HFFc6 (cell line): ENCODE measurements around the gene PRKG1. TPM values are rescaled to one million over a fixed set of nuclear protein-coding genes. Genes with fewer than 3 reads are reported as not detected.

Source experiments
- DNase-seq: peaks from one replicate; pipeline ENCODE4 v3.0.0-alpha.2; 2018
- H3K27ac Mint-ChIP-seq: 2 replicates; pipeline ENCODE4 v1.8.0; 2020; ENCODE audit warnings: mild to moderate bottlenecking, mixed read lengths
- H3K27me3 Mint-ChIP-seq: 2 replicates; pipeline ENCODE4 v1.8.0; 2021; ENCODE audit warnings: mild to moderate bottlenecking, moderate library complexity, mixed read lengths; ENCODE audit not compliant: insufficient read depth
- H3K36me3 Mint-ChIP-seq: 2 replicates; pipeline ENCODE4 v1.8.0; 2021; ENCODE audit warnings: low read depth, mixed read lengths
- H3K4me1 Mint-ChIP-seq: 2 replicates; pipeline ENCODE4 v1.8.0; 2020; ENCODE audit warnings: low read depth, mixed read lengths
- H3K4me3 Mint-ChIP-seq: 2 replicates; pipeline ENCODE4 v1.8.0; 2020; ENCODE audit warnings: mild to moderate bottlenecking, moderate library complexity, mixed read lengths
- H3K9me3 Mint-ChIP-seq: 2 replicates; pipeline ENCODE4 v1.8.0; 2020; ENCODE audit warnings: mild to moderate bottlenecking, mixed read lengths
- CTCF ChIP-seq: fragments of 200-600 bp; sonication (generic); IDR thresholded peaks from 2 replicates; pipeline ENCODE4 v1.5.0; 2021; ENCODE audit warnings: antibody characterized with exemption, mild to moderate bottlenecking
- total RNA-seq, 6 experiments: library from RNA; stranded (reverse); fragmentation: NEBNext Ultra II Directional; extraction: Animal tissue kit (Norgen Biotek cat#: 25700); gene quantifications; 2 replicates in 1 of 6; 3 replicates in 5 of 6; pipeline ENCODE4 v1.2.3, GENCODE V29; 2021

PRKG1 gene
- total RNA-seq, 6 experiments from 2014 or later = 9.3 to 10.1 (median 9.8) TPM

- no peak for TF ChIP-seq CTCF
- Mint-ChIP-seq H3K27me3 (peaks cover 4% of the 10 kb centered on the region; the same call in 1 of the 2 replicates), H3K9me3 (no peaks in the 10 kb centered on the region), H3K27ac (no peak overlapping the region), H3K4me1 (peaks cover 11% of the 10 kb centered on the region; the same call in 1 of the 2 replicates), H3K36me3 (no peaks in the 10 kb centered on the region), H3K4me3 (no peak overlapping the region)
- DNase-seq = no peak
Observed at GRCh38 chr10:51965451-51965850, 891.2 kb downstream of the PRKG1 start.

GRCh38 chr10:51972733-51973346, 898.6 kb downstream of the PRKG1 start:
- Mint-ChIP-seq H3K4me3 (no peak overlapping the region), H3K27ac (no peak overlapping the region), H3K4me1 (no peaks in the 10 kb centered on the region), H3K36me3 (no peaks in the 10 kb centered on the region), H3K9me3 (no peaks in the 10 kb centered on the region), H3K27me3 (no peaks in the 10 kb centered on the region)
- no peak for DNase-seq
- TF ChIP-seq CTCF = no peak

- Mint-ChIP-seq H3K4me1 (no peaks in the 10 kb centered on the region), H3K36me3 (no peaks in the 10 kb centered on the region), H3K9me3 (no peaks in the 10 kb centered on the region), H3K27ac (no peak overlapping the region), H3K27me3 (no peaks in the 10 kb centered on the region; the same call in 1 of the 2 replicates), H3K4me3 (no peak overlapping the region)
- no peak for DNase-seq
- TF ChIP-seq CTCF = no peak
Observed at GRCh38 chr10:51980752-51981151, 906.5 kb downstream of the PRKG1 start.

- Mint-ChIP-seq H3K4me3 (no peak overlapping the region), H3K9me3 (no peaks in the 10 kb centered on the region), H3K27me3 (no peaks in the 10 kb centered on the region; the same call in 1 of the 2 replicates), H3K36me3 (no peaks in the 10 kb centered on the region), H3K27ac (no peak overlapping the region), H3K4me1 (no peaks in the 10 kb centered on the region)
- TF ChIP-seq CTCF = no peak
- no peak for DNase-seq
Observed at GRCh38 chr10:51981731-51982130, 907.4 kb downstream of the PRKG1 start.

GRCh38 chr10:51983481-51983880, 909.2 kb downstream of the PRKG1 start:
- Mint-ChIP-seq H3K9me3 (no peaks in the 10 kb centered on the region), H3K36me3 (no peaks in the 10 kb centered on the region), H3K27me3 (no peaks in the 10 kb centered on the region; the same call in 1 of the 2 replicates), H3K4me3 (no peak overlapping the region), H3K4me1 (no peaks in the 10 kb centered on the region), H3K27ac (no peak overlapping the region)
- no peak for DNase-seq
- no peak for TF ChIP-seq CTCF

- Mint-ChIP-seq H3K4me3 (no peak overlapping the region), H3K4me1 (no peaks in the 10 kb centered on the region), H3K27me3 (no peaks in the 10 kb centered on the region), H3K9me3 (no peaks in the 10 kb centered on the region), H3K36me3 (no peaks in the 10 kb centered on the region), H3K27ac (no peak overlapping the region)
- no peak for DNase-seq
- TF ChIP-seq CTCF = no peak
Observed at GRCh38 chr10:51985336-51985735, 911.0 kb downstream of the PRKG1 start.
